GM19455 (cell line): ENCODE results near the gene LRPAP1.
"Not testable (repeated sequence)": the region's sequence is repeated elsewhere in the genome, so short reads cannot be mapped to it uniquely, and the experiment has no call there.

Experiments used
- ATAC-seq: cut with Tn5 transposase; IDR thresholded peaks from one replicate; pipeline ENCODE4 v1.9.1; 2021; ENCODE audit not compliant: unreplicated experiment

LRPAP1 gene

GRCh38 chr4:3463556-3464348, 68.5 kb downstream of the LRPAP1 start:
- no peak for ATAC-seq

- no peak for ATAC-seq
These were observed 69.3 kb downstream of the LRPAP1 start, which contains the start of gene DOK7 for GRCh38 chr4:3462790-3463415. Gene DOK7 (plus strand): TSS chr4:3463306. CDS start chr4:3463376, 70 bp downstream.

- no peak for ATAC-seq
These were observed 69.9 kb downstream of the LRPAP1 start for GRCh38 chr4:3462321-3462789.

GRCh38 chr4:3461515-3462291, 70.5 kb downstream of the LRPAP1 start:
- ATAC-seq, result no peak

- no peak for ATAC-seq
These were observed 71.3 kb downstream of the LRPAP1 start for GRCh38 chr4:3460926-3461325.

- not testable (repeated sequence) for ATAC-seq
These were observed 73.1 kb downstream of the LRPAP1 start for GRCh38 chr4:3459156-3459555.

- no peak for ATAC-seq
These were observed 73.9 kb downstream of the LRPAP1 start for GRCh38 chr4:3458371-3458770.

- not testable (repeated sequence) for ATAC-seq
These were observed 76.6 kb downstream of the LRPAP1 start for GRCh38 chr4:3455596-3455995.
